GM12878 (cell line): ENCODE measurements around the gene VLDLR. TPM values are rescaled to one million over a fixed set of nuclear protein-coding genes. Genes with fewer than 3 reads are reported as not detected.

Source experiments
- CHD1 ChIP-seq: IDR thresholded peaks from 2 replicates; pipeline ENCODE4 v1.6.1; 2012; ENCODE audit warnings: low read depth, low read length, improper control_type of control experiment
- CHD2 ChIP-seq: IDR thresholded peaks from 2 replicates; pipeline ENCODE4 v1.6.1; 2011; ENCODE audit warnings: low read depth, low read length, improper control_type of control experiment, borderline replicate concordance
- DPF2 ChIP-seq: fragments of 450-650 bp; IDR thresholded peaks from 2 replicates; pipeline ENCODE4 v1.6.1; 2017; ENCODE audit warnings: mild to moderate bottlenecking
- IKZF1 ChIP-seq: fragments of 450-650 bp; conservative IDR thresholded peaks from 2 replicates; pipeline ENCODE4 v1.6.1; 2017; ENCODE audit warnings: antibody characterized with exemption, mild to moderate bottlenecking
- KAT2A ChIP-seq: conservative IDR thresholded peaks from 2 replicates; pipeline ENCODE4 v1.6.1; 2011; ENCODE audit warnings: low read depth, low read length; ENCODE audit not compliant: control insufficient read depth
- MEF2B ChIP-seq: fragments of 450-650 bp; IDR thresholded peaks from 2 replicates; pipeline ENCODE4 v1.6.1; 2018; ENCODE audit warnings: mild to moderate bottlenecking, moderate library complexity; ENCODE audit not compliant: partially characterized antibody, poor library complexity, severe bottlenecking
- NR2C2 ChIP-seq: IDR thresholded peaks from 2 replicates; pipeline ENCODE4 v1.6.1; 2011; ENCODE audit warnings: borderline replicate concordance, low read depth; ENCODE audit not compliant: control insufficient read depth, insufficient read length
- PAX5 ChIP-seq: IDR thresholded peaks from 2 replicates; pipeline ENCODE4 v1.6.1; 2011; ENCODE audit warnings: low read depth, low read length, borderline replicate concordance
- PRDM15 ChIP-seq: fragments of 450-650 bp; formaldehyde crosslinking; IDR thresholded peaks from 2 replicates; pipeline ENCODE4 v1.4.0; 2020; ENCODE audit warnings: mild to moderate bottlenecking, moderate library complexity
- RCOR1 ChIP-seq: conservative IDR thresholded peaks from 2 replicates; pipeline ENCODE4 v1.6.1; 2012; ENCODE audit warnings: low read depth, low read length, improper control_type of control experiment
- SMAD5 ChIP-seq: IDR thresholded peaks from 2 replicates; pipeline ENCODE4 v1.6.1; 2016; ENCODE audit warnings: antibody characterized with exemption, low read depth
- TBL1XR1 ChIP-seq: IDR thresholded peaks from 2 replicates; pipeline ENCODE4 v1.6.1; 2012; ENCODE audit warnings: low read depth, low read length, improper control_type of control experiment
- TCF12 ChIP-seq: IDR thresholded peaks from 2 replicates; pipeline ENCODE4 v1.6.1; 2011; ENCODE audit warnings: low read depth, mild to moderate bottlenecking, low read length
- ZNF24 ChIP-seq: fragments of 450-650 bp; IDR thresholded peaks from 2 replicates; pipeline ENCODE4 v1.6.1; 2017; ENCODE audit warnings: antibody characterized with exemption, mild to moderate bottlenecking
- ZNF592 ChIP-seq: fragments of 450-650 bp; IDR thresholded peaks from 2 replicates; pipeline ENCODE4 v1.6.1; 2017; ENCODE audit warnings: mild to moderate bottlenecking, moderate library complexity
- polyA plus RNA-seq, 11 experiments: library from polyadenylated mRNA; depleted of rRNA in 4 of 11; unstranded in 6 of 11; stranded (reverse) in 5 of 11; fragments of >200 nt; fragmentation: Nextera tagmentation in 4 of 11; fragmentation: Illumina TruSeq in 1 of 11; extraction: Ambion mirVana in 4 of 11; extraction: Trizol in 1 of 11; gene quantifications; 1 replicate in 1 of 11; 2 replicates in 10 of 11; pipeline versions ENCODE4 v1.2.1 to v1.2.3, GENCODE V29; 2011 to 2016; ENCODE audit warnings: inconsistent platforms in 2 of 11, missing spikeins in 2 of 11, low read depth in 1 of 11
- total RNA-seq, 4 experiments: library from RNA; depleted of rRNA in 3 of 4; stranded (reverse); fragments of >200 nt in 3 of 4; fragmentation: Illumina TruSeq in 1 of 4; extraction: Trizol in 1 of 4; gene quantifications; 2 replicates each; pipeline versions ENCODE4 v1.2.1 to v1.2.3, GENCODE V29; 2013 to 2021
- TF ChIP-seq, protein P1 (sequence below), 3 experiments: IDR thresholded peaks in 2 of 3; conservative IDR thresholded peaks in 1 of 3; 2 replicates each; pipeline ENCODE4 v1.5.1; 2011; ENCODE audit warnings: low read depth in 3 of 3, low read length in 3 of 3, mild to moderate bottlenecking in 3 of 3, control low read depth in 2 of 3, moderate library complexity in 2 of 3, inconsistent platforms in 1 of 3, mixed read lengths in 1 of 3; ENCODE audit not compliant: control insufficient read depth in 2 of 3, insufficient read depth in 1 of 3; ENCODE audit errors: extremely low read depth in 1 of 3
- TF ChIP-seq, protein P2 (sequence below): IDR thresholded peaks from 2 replicates; pipeline ENCODE4 v1.6.1; 2011; ENCODE audit warnings: low read depth, low read length, improper control_type of control experiment, borderline replicate concordance
- TF ChIP-seq, protein P3 (sequence below): IDR thresholded peaks from 2 replicates; pipeline ENCODE4 v1.6.1; 2011; ENCODE audit warnings: low read depth, mild to moderate bottlenecking, low read length, moderate library complexity, borderline replicate concordance; ENCODE audit errors: extremely low read depth

VLDLR gene
- total and polyA plus RNA-seq, 10 of the 15 experiments (the other 5 are each of a cell fraction or from before 2014, with no cell fraction given), result 0.14 to 5.9 (median 0.57) TPM

DNA sequence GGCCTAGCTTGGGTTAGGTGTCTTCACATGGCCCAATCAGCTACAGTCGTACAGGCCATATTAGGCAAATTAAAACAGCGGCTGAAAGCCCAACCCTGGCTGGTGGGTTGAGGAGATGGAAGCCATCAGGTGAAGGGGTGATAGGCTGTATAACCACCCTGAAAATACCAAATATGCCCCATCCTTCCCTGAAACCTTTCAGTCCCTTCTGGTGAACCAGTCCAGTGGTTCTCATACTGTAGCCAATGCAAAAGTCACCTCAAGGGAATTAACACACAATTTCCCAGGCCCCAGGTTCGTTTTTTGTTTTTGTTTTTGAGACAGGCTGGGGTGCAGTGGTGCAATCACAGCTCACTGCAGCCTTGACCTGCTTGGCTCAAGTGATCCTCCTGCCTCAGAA, 75.9 kb downstream of the VLDLR start (continued):
- TF ChIP-seq, protein P1, sequence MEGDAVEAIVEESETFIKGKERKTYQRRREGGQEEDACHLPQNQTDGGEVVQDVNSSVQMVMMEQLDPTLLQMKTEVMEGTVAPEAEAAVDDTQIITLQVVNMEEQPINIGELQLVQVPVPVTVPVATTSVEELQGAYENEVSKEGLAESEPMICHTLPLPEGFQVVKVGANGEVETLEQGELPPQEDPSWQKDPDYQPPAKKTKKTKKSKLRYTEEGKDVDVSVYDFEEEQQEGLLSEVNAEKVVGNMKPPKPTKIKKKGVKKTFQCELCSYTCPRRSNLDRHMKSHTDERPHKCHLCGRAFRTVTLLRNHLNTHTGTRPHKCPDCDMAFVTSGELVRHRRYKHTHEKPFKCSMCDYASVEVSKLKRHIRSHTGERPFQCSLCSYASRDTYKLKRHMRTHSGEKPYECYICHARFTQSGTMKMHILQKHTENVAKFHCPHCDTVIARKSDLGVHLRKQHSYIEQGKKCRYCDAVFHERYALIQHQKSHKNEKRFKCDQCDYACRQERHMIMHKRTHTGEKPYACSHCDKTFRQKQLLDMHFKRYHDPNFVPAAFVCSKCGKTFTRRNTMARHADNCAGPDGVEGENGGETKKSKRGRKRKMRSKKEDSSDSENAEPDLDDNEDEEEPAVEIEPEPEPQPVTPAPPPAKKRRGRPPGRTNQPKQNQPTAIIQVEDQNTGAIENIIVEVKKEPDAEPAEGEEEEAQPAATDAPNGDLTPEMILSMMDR (IDR thresholded peaks at IDR 0.05 in 2 of 3, conservative IDR thresholded peaks at IDR 0.05 in 1 of 3; ENCODE audit: control insufficient read depth in 2 of 3, extremely low read depth in 1 of 3, insufficient read depth in 1 of 3, low read depth in 3 of 3, low read length in 3 of 3), result no peak
- TF ChIP-seq TCF12, result 0 out of 2 replicates have a peak, but pooled peaks have one; percentile 7
- TF ChIP-seq TBL1XR1, result no peak
- TF ChIP-seq ZNF592, result no peak
- TF ChIP-seq NR2C2, result no peak
- TF ChIP-seq PRDM15, result no peak
- TF ChIP-seq PAX5, result 0 out of 2 replicates have a peak, but pooled peaks have one; percentile 28
- no peak for TF ChIP-seq ZNF24
- TF ChIP-seq MEF2B, result peak; percentile 93
- TF ChIP-seq SMAD5, result no peak
- 0 out of 2 replicates have a peak, but pooled peaks have one; percentile 29 for TF ChIP-seq DPF2
- TF ChIP-seq CHD1, result no peak
- TF ChIP-seq IKZF1, result peak; percentile 30; the same call in 1 of the 2 replicates
- TF ChIP-seq CHD2, result no peak
- TF ChIP-seq RCOR1, result no peak
- no peak for TF ChIP-seq KAT2A
- TF ChIP-seq, protein P2, sequence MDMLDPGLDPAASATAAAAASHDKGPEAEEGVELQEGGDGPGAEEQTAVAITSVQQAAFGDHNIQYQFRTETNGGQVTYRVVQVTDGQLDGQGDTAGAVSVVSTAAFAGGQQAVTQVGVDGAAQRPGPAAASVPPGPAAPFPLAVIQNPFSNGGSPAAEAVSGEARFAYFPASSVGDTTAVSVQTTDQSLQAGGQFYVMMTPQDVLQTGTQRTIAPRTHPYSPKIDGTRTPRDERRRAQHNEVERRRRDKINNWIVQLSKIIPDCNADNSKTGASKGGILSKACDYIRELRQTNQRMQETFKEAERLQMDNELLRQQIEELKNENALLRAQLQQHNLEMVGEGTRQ, result no peak
- TF ChIP-seq, protein P3, sequence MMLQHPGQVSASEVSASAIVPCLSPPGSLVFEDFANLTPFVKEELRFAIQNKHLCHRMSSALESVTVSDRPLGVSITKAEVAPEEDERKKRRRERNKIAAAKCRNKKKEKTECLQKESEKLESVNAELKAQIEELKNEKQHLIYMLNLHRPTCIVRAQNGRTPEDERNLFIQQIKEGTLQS, result no peak
